Vagina (tissue), 2 donors: ENCODE results near the gene SGCA. TPM values are rescaled to one million over a fixed set of nuclear protein-coding genes. Genes with fewer than 3 reads are reported as not detected.

Experiments used
- DNase-seq, 2 donors: peaks; one replicate each; pipeline ENCODE4 v3.0.0-alpha.2; 2017; ENCODE audit errors: extremely low spot score in 2 of 2
- H3K27ac ChIP-seq: fragments of 200-600 bp; sonication (generic); one replicate; pipeline ENCODE4 v1.5.1; 2019
- H3K27me3 ChIP-seq: fragments of 200-600 bp; sonication (generic); one replicate; pipeline ENCODE4 v1.5.1; 2019
- H3K36me3 ChIP-seq, 2 donors: fragments of 200-600 bp; sonication (generic); one replicate each; pipeline ENCODE4 v1.5.1; 2017 to 2019
- H3K4me1 ChIP-seq: fragments of 200-600 bp; sonication (generic); one replicate; pipeline ENCODE4 v1.5.1; 2019
- H3K4me3 ChIP-seq, 2 donors: fragments of 200-600 bp; sonication (generic); 1 replicate in 1 of 2; 2 replicates in 1 of 2; pipeline ENCODE4 v1.5.1; 2016 to 2019
- H3K9me3 ChIP-seq: fragments of 200-600 bp; sonication (generic); one replicate; pipeline ENCODE4 v1.5.1; 2019
- POLR2A ChIP-seq, 2 donors: fragments of 450-650 bp; IDR thresholded peaks; one replicate each; pipeline ENCODE4 v1.6.1; 2017; ENCODE audit warnings: antibody characterized with exemption in 2 of 2, mild to moderate bottlenecking in 2 of 2, moderate library complexity in 2 of 2
- POLR2AphosphoS5 ChIP-seq, 2 donors: sonication (generic); formaldehyde crosslinking; IDR thresholded peaks; one replicate each; pipeline ENCODE4 v1.9.0; 2017; ENCODE audit warnings: antibody characterized with exemption in 2 of 2, mild to moderate bottlenecking in 2 of 2, low read depth in 1 of 2; ENCODE audit not compliant: insufficient read depth in 1 of 2
- intact Hi-C: fragments of 100-400 bp; cut with DNase I; formaldehyde crosslinking; loops from one replicate; pipeline ENCODE4 v1.15.1; 2023
- total RNA-seq: library from RNA; depleted of rRNA; stranded (reverse); fragments of >200 nt; gene quantifications from one replicate; pipeline ENCODE4 v1.2.3, GENCODE V29; 2016
- TF ChIP-seq, protein P1 (sequence below), 3 experiments: fragments of 450-650 bp in 2 of 3; fragments of 200-600 bp in 1 of 3; sonication (generic) in 1 of 3; IDR thresholded peaks; one replicate each; pipeline ENCODE4 v1.5.1; 2017 to 2019; ENCODE audit warnings: antibody characterized with exemption in 3 of 3, mild to moderate bottlenecking in 2 of 3, moderate library complexity in 2 of 3

The SGCA gene
- total RNA-seq, 1 donor from 2014 or later: 2.2 TPM

DNA sequence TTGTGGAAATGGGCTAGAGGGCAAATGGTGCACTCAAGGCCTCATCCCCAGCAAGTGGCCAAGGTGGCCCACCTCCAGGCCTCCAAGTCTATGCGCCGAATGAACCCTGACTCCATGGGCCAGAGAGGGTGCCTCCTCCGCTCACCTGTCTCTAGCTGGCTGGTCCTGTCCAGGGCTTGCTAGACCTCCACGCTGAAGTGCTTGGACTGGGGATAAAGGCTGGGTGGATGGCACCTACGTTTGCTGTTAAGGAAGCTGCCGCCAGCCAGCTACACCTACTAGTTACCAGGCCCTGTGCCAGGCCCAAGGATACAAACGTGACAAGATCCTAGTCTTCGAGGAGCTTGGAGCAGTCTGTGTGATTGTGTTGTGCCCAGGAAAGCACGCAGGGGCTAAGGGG is 739 bp upstream of the SGCA start:
- Histone ChIP-seq H3K4me1 (peaks cover 24% of the 10 kb centered on the region), H3K4me3 (no peak overlapping the region), H3K27ac (no peak overlapping the region), H3K9me3 (no peaks in the 10 kb centered on the region), H3K27me3 (no peaks in the 10 kb centered on the region), H3K36me3 (no peaks in the 10 kb centered on the region)
- no peak for DNase-seq
- intact Hi-C loops: no loop called here
- TF ChIP-seq POLR2AphosphoS5 (IDR thresholded peaks at IDR 0.05; ENCODE audit: insufficient read depth in 1 of 2, low read depth in 1 of 2) (no peak), POLR2A (IDR thresholded peaks at IDR 0.05) (no peak)
- TF ChIP-seq, protein P1, sequence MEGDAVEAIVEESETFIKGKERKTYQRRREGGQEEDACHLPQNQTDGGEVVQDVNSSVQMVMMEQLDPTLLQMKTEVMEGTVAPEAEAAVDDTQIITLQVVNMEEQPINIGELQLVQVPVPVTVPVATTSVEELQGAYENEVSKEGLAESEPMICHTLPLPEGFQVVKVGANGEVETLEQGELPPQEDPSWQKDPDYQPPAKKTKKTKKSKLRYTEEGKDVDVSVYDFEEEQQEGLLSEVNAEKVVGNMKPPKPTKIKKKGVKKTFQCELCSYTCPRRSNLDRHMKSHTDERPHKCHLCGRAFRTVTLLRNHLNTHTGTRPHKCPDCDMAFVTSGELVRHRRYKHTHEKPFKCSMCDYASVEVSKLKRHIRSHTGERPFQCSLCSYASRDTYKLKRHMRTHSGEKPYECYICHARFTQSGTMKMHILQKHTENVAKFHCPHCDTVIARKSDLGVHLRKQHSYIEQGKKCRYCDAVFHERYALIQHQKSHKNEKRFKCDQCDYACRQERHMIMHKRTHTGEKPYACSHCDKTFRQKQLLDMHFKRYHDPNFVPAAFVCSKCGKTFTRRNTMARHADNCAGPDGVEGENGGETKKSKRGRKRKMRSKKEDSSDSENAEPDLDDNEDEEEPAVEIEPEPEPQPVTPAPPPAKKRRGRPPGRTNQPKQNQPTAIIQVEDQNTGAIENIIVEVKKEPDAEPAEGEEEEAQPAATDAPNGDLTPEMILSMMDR (IDR thresholded peaks at IDR 0.05): no peak

DNA sequence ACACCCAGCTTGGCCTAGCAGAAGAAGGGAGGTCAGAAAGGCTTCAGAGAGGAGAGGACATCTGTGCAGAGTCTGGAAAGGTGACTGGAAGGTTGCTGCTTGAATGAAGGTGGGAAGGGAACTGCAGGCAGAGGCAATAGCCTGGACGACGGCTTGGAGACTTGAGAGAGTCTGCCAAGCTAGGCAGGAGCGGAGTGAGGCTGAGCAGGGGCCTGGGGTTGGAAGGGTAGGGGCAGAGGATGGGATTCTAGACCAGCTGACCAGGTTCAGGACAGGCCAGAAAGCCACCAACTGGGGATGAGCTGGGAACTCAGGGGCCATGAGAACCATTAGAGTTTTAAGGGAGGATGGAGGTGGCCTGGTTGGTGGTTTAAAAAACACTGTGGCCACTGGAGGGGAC is 339 bp upstream of the SGCA start:
- Histone ChIP-seq H3K36me3 (no peaks in the 10 kb centered on the region), H3K27ac (peak overlapping the region; percentile 69), H3K27me3 (no peaks in the 10 kb centered on the region), H3K4me1 (peaks cover 22% of the 10 kb centered on the region), H3K9me3 (no peaks in the 10 kb centered on the region), H3K4me3 (peak overlapping the region in 1 of 2 donors; percentile 28)
- TF ChIP-seq, protein P1 (IDR thresholded peaks at IDR 0.05): no peak
- TF ChIP-seq POLR2AphosphoS5 (IDR thresholded peaks at IDR 0.05; ENCODE audit: insufficient read depth in 1 of 2, low read depth in 1 of 2): no peak
- no peak for TF ChIP-seq POLR2A (IDR thresholded peaks at IDR 0.05)
- intact Hi-C loops: no loop called here
- DNase-seq: no peak

DNA sequence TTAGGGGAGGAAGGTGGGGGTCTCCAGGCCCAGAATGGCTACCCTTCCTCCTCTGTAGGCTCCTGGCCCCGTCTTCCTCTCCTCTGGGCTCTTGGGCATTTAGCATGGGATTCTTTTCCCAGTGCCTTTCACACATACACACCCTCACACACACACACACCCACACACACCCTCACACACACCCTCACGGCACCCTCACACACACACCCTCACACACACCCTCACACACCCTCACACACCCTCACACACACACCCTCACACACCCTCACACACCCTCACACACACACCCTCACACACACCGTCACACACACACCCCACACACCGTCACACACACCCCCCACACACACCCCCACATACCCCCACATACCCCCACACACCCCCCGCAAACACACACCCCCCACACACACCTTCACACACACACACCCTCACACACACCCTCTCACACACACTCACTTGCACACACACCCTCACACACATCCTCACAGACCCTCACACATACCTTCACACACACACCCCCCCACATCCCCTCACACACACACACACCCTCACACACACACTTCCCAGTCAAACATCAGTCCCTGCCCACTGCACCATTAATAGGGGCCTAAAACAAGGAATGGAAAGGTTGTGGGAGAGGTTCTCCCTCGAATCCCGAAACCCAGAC is 845 bp downstream of the SGCA start:
- H3K36me3 ChIP-seq: no peaks in the 10 kb centered on the region
- intact Hi-C loops: no loop called here
- H3K9me3 ChIP-seq: no peaks in the 10 kb centered on the region
- no peaks in the 10 kb centered on the region for H3K27me3 ChIP-seq
- H3K4me3 ChIP-seq: peak overlapping the region in 1 of 2 donors; percentile 28
- no peak for DNase-seq
- peaks cover 13% of the 10 kb centered on the region for H3K4me1 ChIP-seq
- peak overlapping the region; percentile 69 for H3K27ac ChIP-seq
- TF ChIP-seq, protein P1 (IDR thresholded peaks at IDR 0.05): no peak
- no peak for TF ChIP-seq POLR2A (IDR thresholded peaks at IDR 0.05)
- TF ChIP-seq POLR2AphosphoS5 (IDR thresholded peaks at IDR 0.05; ENCODE audit: insufficient read depth in 1 of 2, low read depth in 1 of 2): no peak

DNA sequence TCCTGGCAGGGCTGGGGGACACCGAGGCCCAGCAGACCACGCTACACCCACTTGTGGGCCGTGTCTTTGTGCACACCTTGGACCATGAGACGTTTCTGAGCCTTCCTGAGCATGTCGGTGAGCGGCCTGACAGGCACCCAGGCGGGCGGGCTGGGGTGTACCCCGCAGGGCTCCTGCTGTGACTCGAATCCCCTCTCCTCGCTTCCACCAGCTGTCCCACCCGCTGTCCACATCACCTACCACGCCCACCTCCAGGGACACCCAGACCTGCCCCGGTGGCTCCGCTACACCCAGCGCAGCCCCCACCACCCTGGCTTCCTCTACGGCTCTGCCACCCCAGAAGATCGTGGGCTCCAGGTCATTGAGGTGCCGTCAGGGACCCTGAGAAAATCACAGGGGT is 1.6 kb downstream of the SGCA start:
- Histone ChIP-seq H3K4me1 (peaks cover 9% of the 10 kb centered on the region), H3K27ac (no peak overlapping the region), H3K27me3 (no peaks in the 10 kb centered on the region), H3K36me3 (no peaks in the 10 kb centered on the region), H3K4me3 (no peak overlapping the region), H3K9me3 (no peaks in the 10 kb centered on the region)
- TF ChIP-seq, protein P1 (IDR thresholded peaks at IDR 0.05): no peak
- TF ChIP-seq POLR2AphosphoS5 (IDR thresholded peaks at IDR 0.05; ENCODE audit: insufficient read depth in 1 of 2, low read depth in 1 of 2) (no peak), POLR2A (IDR thresholded peaks at IDR 0.05) (no peak)
- DNase-seq: no peak
- intact Hi-C loops: no loop called here

DNA sequence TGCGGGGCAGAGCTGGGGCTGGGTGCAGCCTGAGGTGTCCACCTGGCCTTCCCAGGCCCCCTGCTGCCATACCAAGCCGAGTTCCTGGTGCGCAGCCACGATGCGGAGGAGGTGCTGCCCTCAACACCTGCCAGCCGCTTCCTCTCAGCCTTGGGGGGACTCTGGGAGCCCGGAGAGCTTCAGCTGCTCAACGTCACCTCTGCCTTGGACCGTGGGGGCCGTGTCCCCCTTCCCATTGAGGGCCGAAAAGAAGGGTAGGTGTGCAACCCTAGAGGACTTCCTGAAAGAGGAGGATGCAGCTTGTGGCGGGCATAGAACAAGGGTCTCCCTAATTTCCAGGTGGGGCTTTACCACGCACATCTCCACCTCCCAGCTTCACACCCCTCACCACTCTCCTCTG is 2.5 kb downstream of the SGCA start:
- intact Hi-C loops: no loop called here
- peaks cover 15% of the 10 kb centered on the region for H3K4me1 ChIP-seq
- H3K36me3 ChIP-seq: no peaks in the 10 kb centered on the region
- peak overlapping the region; percentile 6 for H3K27ac ChIP-seq
- TF ChIP-seq POLR2A (IDR thresholded peaks at IDR 0.05) (no peak), POLR2AphosphoS5 (IDR thresholded peaks at IDR 0.05; ENCODE audit: insufficient read depth in 1 of 2, low read depth in 1 of 2) (no peak)
- TF ChIP-seq, protein P1 (IDR thresholded peaks at IDR 0.05): no peak
- no peak overlapping the region for H3K4me3 ChIP-seq
- no peaks in the 10 kb centered on the region for H3K9me3 ChIP-seq
- no peaks in the 10 kb centered on the region for H3K27me3 ChIP-seq
- no peak for DNase-seq
